ENCODE measurements around the gene CALML6. TPM values are rescaled to one million over a fixed set of nuclear protein-coding genes. Genes with fewer than 3 reads are reported as not detected.

Gene CALML6
- total and polyA plus RNA-seq, 9 donors, result 0.04 to 0.43 (median 0.13) TPM; not detected in 2

GRCh38 chr1:1922702-1922955 lies 7.6 kb downstream of the CALML6 start:
- 70 to 83% (median 73%) methylated on average over 6 of the region's 6 CpGs for WGBS, 3 donors
- no peak overlapping the region for H3K27ac ChIP-seq
- H3K9me3 ChIP-seq, result no peaks in the 10 kb centered on the region
- H3K4me3 ChIP-seq, result no peak overlapping the region
- H3K36me3 ChIP-seq, result no peaks in the 10 kb centered on the region
- TF ChIP-seq POLR2A (IDR thresholded peaks at IDR 0.05) (no peak), EP300 (IDR thresholded peaks at IDR 0.05) (no peak)
- TF ChIP-seq, protein P1, sequence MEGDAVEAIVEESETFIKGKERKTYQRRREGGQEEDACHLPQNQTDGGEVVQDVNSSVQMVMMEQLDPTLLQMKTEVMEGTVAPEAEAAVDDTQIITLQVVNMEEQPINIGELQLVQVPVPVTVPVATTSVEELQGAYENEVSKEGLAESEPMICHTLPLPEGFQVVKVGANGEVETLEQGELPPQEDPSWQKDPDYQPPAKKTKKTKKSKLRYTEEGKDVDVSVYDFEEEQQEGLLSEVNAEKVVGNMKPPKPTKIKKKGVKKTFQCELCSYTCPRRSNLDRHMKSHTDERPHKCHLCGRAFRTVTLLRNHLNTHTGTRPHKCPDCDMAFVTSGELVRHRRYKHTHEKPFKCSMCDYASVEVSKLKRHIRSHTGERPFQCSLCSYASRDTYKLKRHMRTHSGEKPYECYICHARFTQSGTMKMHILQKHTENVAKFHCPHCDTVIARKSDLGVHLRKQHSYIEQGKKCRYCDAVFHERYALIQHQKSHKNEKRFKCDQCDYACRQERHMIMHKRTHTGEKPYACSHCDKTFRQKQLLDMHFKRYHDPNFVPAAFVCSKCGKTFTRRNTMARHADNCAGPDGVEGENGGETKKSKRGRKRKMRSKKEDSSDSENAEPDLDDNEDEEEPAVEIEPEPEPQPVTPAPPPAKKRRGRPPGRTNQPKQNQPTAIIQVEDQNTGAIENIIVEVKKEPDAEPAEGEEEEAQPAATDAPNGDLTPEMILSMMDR (IDR thresholded peaks at IDR 0.05), result no peak
- intact Hi-C loops (cut with DNase I), result no loop called here
- peaks cover 6% of the 10 kb centered on the region for H3K4me1 ChIP-seq (ENCODE audit: insufficient read depth)
- no peaks in the 10 kb centered on the region for H3K27me3 ChIP-seq
- DNase-seq, result peak in 1 of 5 donors; percentile 31

DNA sequence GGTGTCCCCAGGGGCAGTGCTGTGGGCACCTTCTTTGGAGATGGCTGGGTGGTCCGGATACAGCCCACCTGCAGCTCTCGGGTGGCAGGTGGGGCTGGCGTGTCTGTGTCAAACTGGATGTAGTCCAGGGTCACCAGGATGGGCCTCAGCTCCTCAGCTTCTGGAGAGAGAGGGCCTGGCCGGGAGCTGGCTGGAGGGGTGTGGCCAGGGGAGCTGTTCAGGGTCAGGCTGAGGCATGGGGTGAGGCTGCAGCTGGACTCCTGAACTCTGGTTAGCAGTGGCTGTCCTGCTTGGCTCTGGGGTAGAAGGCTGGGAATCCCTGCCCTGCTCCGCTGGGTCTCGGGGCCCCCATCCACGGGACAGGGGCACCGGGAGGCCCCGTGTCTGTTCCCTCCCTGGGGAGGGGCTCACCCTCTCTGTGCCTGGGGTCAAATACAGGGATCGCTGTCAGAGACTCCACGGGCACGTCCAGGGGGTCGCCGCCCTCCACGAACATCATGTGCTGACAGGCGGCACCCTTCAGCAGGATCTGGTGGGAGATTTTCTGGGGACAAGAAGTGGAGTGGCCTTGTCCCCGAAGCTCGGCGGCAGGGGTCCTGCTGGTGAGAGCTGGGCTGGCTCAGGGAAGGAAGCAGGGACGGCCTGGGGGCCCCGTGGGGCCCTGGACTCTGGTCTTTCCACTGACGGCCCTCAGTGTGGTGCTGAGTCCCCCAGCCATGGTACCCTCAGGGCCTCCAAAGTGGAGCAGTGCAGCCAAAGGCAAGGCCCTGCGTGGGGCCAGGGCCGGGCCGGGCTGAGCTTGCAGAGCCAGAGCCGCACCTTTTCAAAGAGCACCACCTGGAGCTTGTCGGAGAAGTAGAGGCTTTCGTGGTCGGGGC lies 8.1 kb downstream of the CALML6 start:
- Histone ChIP-seq H3K9me3 (no peaks in the 10 kb centered on the region), H3K27me3 (no peaks in the 10 kb centered on the region), H3K4me1 (ENCODE audit: insufficient read depth) (peaks cover 4% of the 10 kb centered on the region), H3K4me3 (no peak overlapping the region), H3K27ac (no peak overlapping the region), H3K36me3 (no peaks in the 10 kb centered on the region)
- intact Hi-C loops (cut with DNase I), result no loop called here
- TF ChIP-seq POLR2A (IDR thresholded peaks at IDR 0.05), result no peak
- TF ChIP-seq EP300 (IDR thresholded peaks at IDR 0.05), result no peak
- TF ChIP-seq, protein P1 (IDR thresholded peaks at IDR 0.05), result no peak
- 59 to 66% (median 63%) methylated on average over 27 to 29 of the region's 29 CpGs for WGBS, 3 donors
- peak in 2 of 5 donors; percentile 13 to 19 for DNase-seq

DNA sequence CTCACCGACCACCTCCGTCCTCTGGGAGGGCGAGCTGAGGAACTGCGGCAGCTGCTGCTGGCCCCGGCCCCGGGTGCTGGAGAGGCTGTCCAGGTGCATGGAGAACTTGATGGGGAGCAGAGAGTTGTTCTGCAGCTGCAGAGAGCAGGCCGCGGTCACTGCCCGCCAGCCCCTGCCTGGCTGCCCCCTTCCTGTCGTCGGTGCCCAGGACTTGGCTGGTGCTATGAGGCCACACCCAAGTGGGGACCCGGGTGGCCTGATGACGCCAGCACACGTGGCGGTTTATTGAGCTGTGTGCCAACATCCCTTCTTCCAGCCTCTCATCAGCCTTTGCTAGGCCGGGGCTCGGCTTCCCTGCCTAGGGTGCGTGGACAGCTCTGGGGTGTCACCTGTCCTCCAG lies 9.3 kb downstream of the CALML6 start:
- 28 to 59% (median 44%) methylated on average over 10 to 18 of the region's 18 CpGs for WGBS, 3 donors

GRCh38 chr1:1924849-1925248 lies 9.8 kb downstream of the CALML6 start:
- no peak for DNase-seq
- TF ChIP-seq EP300 (IDR thresholded peaks at IDR 0.05) (no peak), POLR2A (IDR thresholded peaks at IDR 0.05) (no peak)
- TF ChIP-seq, protein P1 (IDR thresholded peaks at IDR 0.05), result no peak
- no peak overlapping the region for H3K4me3 ChIP-seq
- 90 to 92% (median 91%) methylated on average over 21 of the region's 21 CpGs for WGBS, 3 donors
- H3K4me1 ChIP-seq (ENCODE audit: insufficient read depth), result no peaks in the 10 kb centered on the region
- H3K27ac ChIP-seq, result no peak overlapping the region
- H3K9me3 ChIP-seq, result no peaks in the 10 kb centered on the region
- H3K27me3 ChIP-seq, result no peaks in the 10 kb centered on the region
- intact Hi-C loops (cut with DNase I), result no loop called here
- H3K36me3 ChIP-seq, result no peaks in the 10 kb centered on the region

More for the DNA sequence above, 9.3 kb downstream of the CALML6 start:
- no peak for DNase-seq
- intact Hi-C loops (cut with DNase I), result no loop called here
- Histone ChIP-seq H3K27me3 (no peaks in the 10 kb centered on the region), H3K27ac (no peak overlapping the region), H3K4me3 (no peak overlapping the region), H3K4me1 (ENCODE audit: insufficient read depth) (no peaks in the 10 kb centered on the region), H3K36me3 (no peaks in the 10 kb centered on the region), H3K9me3 (no peaks in the 10 kb centered on the region)
- no peak for TF ChIP-seq POLR2A (IDR thresholded peaks at IDR 0.05)
- TF ChIP-seq, protein P1 (IDR thresholded peaks at IDR 0.05), result no peak
- no peak for TF ChIP-seq EP300 (IDR thresholded peaks at IDR 0.05)
